Measurements from ENCODE around the gene ZSCAN10.

Gene ZSCAN10

GRCh38 chr16:3047387-3047720, 51.7 kb downstream of the ZSCAN10 start:
- TF ChIP-seq FOXP2 (optimal IDR thresholded peaks at IDR 0.05; ENCODE audit: borderline replicate concordance, extremely low read depth, extremely low read length, insufficient read depth), result no peak
- TF ChIP-seq POLR2AphosphoS5 (IDR thresholded peaks at IDR 0.05; ENCODE audit: low read depth, low read length), result no peak
- no peak for TF ChIP-seq REST (IDR thresholded peaks at IDR 0.05; ENCODE audit: insufficient read depth in 1 of 2, low read depth in 2 of 2, low read length in 2 of 2)
- TF ChIP-seq TAF1 (IDR thresholded peaks at IDR 0.05; ENCODE audit: borderline replicate concordance, insufficient read depth, low read length), result no peak
- no peak for TF ChIP-seq SIN3A (IDR thresholded peaks at IDR 0.05; ENCODE audit: borderline replicate concordance, insufficient read depth, low read length)

- no peak for TF ChIP-seq POLR2AphosphoS5 (IDR thresholded peaks at IDR 0.05; ENCODE audit: low read depth, low read length)
- no peak for TF ChIP-seq FOXP2 (optimal IDR thresholded peaks at IDR 0.05; ENCODE audit: borderline replicate concordance, extremely low read depth, extremely low read length, insufficient read depth)
- no peak for TF ChIP-seq REST (IDR thresholded peaks at IDR 0.05; ENCODE audit: insufficient read depth in 1 of 2, low read depth in 2 of 2, low read length in 2 of 2)
- no peak for TF ChIP-seq SIN3A (IDR thresholded peaks at IDR 0.05; ENCODE audit: borderline replicate concordance, insufficient read depth, low read length)
- no peak for TF ChIP-seq TAF1 (IDR thresholded peaks at IDR 0.05; ENCODE audit: borderline replicate concordance, insufficient read depth, low read length)
These were observed 52.3 kb downstream of the ZSCAN10 start for GRCh38 chr16:3046641-3047386.

DNA sequence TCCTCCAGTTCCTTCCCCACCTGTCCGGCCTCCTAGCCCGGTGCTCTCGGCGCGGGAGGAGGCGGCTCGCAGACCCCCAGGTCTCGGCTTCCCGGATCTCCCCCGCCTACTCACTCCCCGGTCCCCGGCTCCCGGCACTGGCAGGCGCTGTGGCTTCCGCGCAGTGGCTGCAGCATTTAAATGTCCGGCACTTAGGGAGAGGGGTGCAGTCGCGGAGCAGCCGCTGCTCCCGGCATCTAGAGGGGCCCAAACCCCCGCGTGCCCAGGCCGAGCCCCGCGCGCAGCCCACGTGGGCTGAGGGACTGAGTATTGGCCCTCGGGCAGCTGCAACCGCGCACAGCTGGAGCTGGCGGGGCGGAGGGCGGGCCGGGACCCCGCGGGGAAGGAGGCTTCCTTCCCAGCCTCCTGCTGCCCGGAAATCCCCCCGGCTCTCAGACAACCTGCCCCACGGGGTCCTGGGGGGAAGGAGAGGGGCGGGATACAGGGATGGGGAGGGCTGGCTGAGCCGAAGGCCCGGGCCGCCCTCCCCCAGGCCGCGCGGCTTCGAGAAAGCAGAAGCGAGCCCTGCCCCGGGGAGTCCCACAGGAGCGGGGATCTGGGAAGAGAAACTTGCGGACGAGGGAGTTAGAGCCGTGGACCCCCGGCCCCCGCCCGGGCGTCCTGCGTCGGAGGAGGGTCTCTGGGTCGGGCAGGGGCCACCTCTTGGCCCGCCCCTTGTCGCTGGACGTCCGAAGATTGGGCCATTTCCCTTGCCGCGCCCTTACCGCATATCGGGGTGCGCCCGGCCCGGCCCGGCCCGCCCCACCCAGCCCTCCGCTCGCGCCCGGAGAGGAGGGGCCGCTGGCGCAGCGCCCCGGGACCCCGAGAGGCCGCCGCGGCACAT, 53.1 kb downstream of the ZSCAN10 start, which contains the start of gene MMP25:
MMP25 (plus strand) TSS at position 804 of the 883 bp plus-strand sequence. CDS start 357 bp downstream, outside the sequence.
- no peak for TF ChIP-seq POLR2AphosphoS5 (IDR thresholded peaks at IDR 0.05; ENCODE audit: low read depth, low read length)
- peak; percentile 42 for TF ChIP-seq FOXP2 (optimal IDR thresholded peaks at IDR 0.05; ENCODE audit: borderline replicate concordance, extremely low read depth, extremely low read length, insufficient read depth)
- TF ChIP-seq TAF1 (IDR thresholded peaks at IDR 0.05; ENCODE audit: borderline replicate concordance, insufficient read depth, low read length), result no peak

GRCh38 chr16:3044708-3045107, 54.4 kb downstream of the ZSCAN10 start:
- TF ChIP-seq TAF1 (IDR thresholded peaks at IDR 0.05; ENCODE audit: borderline replicate concordance, insufficient read depth, low read length) (no peak), FOXP2 (optimal IDR thresholded peaks at IDR 0.05; ENCODE audit: borderline replicate concordance, extremely low read depth, extremely low read length, insufficient read depth) (no peak), POLR2AphosphoS5 (IDR thresholded peaks at IDR 0.05; ENCODE audit: low read depth, low read length) (no peak), REST (IDR thresholded peaks at IDR 0.05; ENCODE audit: insufficient read depth in 1 of 2, low read depth in 2 of 2, low read length in 2 of 2) (no peak), SIN3A (IDR thresholded peaks at IDR 0.05; ENCODE audit: borderline replicate concordance, insufficient read depth, low read length) (no peak)

DNA sequence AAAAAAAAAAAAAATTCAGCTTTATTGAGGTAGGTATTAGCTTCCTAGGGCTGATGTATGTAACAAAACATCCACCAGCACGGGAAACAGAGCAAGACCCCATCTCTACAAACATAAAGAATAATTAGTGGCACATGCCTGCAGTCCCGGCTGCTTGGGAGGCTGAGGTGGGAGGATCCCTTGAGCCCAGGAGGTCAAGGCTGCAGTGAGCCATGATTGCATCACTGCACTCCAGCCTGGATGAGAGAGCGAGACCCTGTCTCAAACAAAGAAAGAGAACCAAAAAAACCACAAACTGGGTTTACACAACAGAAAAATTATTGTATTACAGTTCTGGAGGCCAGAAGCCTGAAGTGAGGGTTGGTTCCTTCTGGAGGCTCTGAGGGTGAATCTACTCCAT, 56.7 kb downstream of the ZSCAN10 start:
- no peak for TF ChIP-seq TAF1 (IDR thresholded peaks at IDR 0.05; ENCODE audit: borderline replicate concordance, insufficient read depth, low read length)
- TF ChIP-seq POLR2AphosphoS5 (IDR thresholded peaks at IDR 0.05; ENCODE audit: low read depth, low read length), result no peak
- TF ChIP-seq REST (IDR thresholded peaks at IDR 0.05; ENCODE audit: insufficient read depth in 1 of 2, low read depth in 2 of 2, low read length in 2 of 2), result no peak
- no peak for TF ChIP-seq FOXP2 (optimal IDR thresholded peaks at IDR 0.05; ENCODE audit: borderline replicate concordance, extremely low read depth, extremely low read length, insufficient read depth)
- TF ChIP-seq SIN3A (IDR thresholded peaks at IDR 0.05; ENCODE audit: borderline replicate concordance, insufficient read depth, low read length), result no peak

Measured in PFSK-1 (cell line).